ENCODE results near the gene HABP2.

HABP2 gene

DNA sequence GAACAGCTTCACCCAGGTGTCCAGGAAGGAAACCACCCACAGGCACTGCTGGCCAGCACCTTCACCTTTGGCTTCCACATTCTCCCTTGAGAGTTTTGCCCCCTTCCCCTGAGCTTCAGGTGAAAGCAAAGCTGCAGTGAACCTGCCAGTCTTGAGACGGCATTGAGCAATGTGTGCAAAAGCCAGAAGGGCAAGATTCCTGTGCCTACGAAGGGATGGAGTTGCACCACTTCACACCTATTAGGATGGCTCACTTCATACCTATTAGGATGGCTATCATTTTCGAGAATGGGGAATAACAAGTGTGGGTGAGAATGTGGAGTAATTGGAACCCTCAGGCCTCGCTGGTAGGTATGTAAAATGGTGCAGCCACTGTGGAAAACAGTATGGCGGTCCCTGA lies 7.2 kb downstream of the HABP2 start:
- no peak for DNase-seq

DNA sequence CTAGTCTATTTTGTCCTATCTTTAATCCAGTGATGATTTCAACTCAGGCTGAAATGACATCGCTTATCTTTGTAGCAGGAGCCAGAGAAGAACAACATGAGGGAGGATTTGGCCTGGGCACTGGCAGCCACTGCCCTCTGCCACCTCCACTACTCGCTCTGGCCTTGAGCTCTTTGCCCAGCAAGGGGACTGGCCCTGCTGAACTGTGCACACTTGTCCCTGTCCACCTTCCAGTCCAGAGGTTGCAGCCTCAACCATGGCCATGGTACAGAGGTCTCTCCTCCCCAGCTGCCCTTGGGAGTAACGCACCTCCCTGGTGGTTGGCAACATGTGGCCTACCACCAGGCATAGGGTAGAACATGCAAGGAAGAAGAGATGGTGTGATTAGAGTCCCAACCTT lies 8.4 kb downstream of the HABP2 start:
- no peak for DNase-seq

DNA sequence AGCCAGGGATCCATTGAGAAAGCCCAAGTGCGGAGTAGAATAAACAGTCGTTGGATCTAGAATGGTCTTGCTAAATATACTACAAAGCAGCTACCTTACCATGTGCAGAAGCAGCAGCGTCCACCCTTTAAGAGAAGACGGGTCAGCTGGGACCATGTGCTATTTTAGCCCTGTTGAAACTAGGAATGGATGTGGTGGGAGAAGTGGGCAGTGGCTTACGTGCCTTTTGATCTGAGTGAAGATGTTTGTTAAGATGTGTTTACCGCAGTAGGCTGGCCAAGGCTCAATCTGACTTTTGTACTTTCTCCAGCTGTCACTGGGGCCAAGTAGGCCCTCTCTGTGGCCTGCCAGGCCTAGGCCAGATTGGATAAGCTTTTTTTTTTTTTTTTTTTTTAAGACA lies 9.2 kb downstream of the HABP2 start:
- no peak for DNase-seq

DNA sequence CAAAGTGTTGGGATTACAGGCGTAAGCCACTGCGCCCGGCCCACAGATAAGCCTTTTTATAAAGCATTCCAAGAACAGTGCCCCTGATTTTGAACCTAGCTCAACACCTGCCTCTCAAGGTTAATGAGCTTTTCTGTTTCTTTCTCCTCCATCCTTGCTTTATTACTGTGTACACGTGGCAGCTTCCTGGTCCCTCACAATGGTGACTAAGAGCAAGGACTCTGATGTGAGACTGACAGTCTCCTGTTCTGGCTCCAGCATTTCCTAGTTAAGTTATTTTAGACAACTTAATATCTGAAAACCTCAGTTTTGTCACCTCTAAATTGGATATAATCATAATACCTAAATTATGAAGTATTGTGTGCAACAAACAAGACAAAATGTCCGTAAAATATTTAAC lies 9.9 kb downstream of the HABP2 start:
- DNase-seq, result no peak

DNA sequence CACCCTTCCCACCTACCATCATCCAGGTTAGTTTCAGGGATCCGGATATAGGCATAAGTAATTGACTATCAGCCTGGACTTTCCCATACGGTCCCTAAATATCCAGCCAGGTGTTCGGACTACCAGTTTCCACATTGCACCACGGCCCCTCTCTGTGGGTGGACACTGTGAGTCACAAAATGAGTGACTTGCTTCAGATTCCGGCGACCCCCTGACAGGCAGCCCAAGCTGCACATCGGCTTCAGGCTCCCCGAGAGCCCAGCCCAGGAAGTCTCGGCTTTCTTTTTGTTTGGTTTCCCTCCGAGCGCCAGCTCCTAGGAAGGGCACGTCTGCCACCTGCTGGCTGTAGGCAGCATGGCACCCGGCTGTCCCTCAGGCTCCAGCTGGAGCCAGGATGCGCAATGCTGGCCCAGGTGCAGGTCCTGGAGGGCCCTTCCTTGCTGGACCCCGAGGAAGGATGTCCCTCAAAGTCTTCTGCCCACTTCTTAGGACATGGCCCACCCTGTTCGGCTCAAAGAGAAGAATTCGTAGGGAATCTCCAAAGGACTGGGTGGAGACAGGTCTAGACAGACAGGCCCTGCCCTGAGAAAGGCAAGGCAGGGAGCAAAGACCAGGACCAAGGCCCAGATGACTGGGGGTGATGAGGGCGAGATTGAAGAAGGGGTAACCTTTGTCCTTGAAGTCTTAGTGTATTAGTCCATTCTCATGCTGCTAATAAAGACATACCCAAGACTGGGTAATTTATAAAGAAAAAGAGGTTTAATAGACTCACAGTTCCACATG lies 10.6 kb downstream of the HABP2 start:
- DNase-seq, result peak; percentile 39

DNA sequence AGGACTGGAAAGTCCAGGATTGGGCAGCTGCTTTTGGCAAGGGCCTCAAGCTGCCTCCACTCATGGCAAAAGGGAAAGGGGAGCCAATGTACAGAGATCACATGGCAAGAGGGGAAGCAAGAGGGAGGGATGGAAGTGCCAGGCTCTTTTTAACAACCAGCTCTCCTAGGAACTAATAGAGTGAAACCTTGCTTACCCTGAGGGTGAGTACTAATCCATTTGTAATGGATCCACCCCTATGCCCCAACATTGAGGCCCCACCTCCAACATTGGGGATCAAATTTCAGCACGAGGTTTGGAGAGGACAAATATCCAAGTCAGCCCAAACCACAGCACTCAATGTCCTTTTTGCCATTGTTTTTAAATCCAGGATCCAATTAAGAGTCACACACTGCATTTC lies 12.5 kb downstream of the HABP2 start:
- no peak for DNase-seq

DNA sequence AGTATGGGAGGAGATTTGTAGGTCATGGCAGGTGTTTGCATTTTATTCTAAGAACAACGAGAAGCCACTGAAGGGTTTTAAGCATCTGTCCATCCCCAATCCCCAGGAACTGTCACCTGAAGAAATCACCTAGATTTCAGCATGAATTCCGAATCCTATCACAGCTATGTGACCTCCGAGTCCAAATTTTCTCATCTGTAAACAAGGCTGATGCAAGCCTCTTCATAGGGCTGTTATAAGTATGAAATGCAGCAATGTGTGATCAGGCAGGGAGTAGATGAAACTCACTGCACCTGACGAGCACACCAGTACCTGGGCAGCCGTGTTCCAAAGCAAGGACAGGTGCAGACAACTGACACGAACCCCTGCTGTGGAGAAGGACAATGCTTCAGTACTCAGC lies 14.0 kb downstream of the HABP2 start:
- DNase-seq, result no peak

DNA sequence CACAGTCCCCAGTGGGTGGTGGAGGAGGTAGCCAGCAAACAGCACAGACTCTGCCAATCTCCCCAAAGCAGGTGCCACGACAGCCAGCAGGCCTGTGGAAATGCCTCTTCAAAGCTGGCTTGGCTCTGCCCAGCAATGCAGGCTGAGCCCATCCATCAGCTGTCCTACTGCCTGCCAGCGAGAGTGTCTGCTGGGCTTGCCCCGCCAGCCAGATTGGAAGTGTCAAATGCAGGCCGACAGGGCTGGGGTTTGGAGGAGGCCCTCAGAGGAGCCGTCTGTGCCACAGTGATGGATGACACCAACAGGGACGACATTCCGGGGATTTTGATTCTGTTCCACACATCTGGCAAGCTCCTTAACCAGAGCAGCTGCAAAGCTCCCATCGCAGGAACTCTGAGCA lies 16.7 kb downstream of the HABP2 start:
- DNase-seq, result no peak

DNA sequence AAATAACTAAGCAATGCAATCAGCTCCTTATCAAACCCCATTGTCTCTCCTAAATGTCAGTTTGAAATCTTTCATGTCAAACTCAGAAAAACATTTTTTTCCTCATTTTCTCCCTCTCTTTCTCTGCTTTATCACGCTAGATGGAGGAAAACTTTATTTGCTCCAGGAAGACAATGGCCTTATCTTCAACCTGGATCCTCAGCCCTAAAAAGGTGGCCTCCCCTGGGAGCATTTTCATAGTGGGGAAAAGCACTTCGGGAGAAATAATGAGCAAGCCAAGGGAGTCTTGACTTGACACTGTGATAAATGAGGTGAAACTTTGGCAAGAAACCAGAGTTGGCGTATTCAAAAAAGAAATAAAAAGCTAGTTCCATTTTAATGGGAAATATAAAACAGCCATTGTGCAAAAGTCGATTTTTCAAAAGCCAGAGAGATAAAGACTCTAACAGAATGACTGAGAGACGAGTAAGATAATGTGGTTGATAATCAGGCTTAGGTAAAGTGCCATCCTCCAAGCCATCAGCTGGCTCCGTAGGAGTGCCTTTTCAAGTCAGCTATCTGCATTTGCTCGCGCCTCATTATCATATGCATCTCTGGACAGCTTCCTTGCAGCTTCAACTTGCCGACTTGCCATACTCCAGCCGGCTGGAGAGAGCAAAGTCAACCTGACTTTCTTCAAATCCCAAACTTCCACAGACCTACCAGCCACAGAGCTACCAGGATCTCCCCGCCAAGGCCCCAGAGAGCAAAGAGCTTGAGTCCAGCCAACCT lies 19.9 kb downstream of the HABP2 start:
- DNase-seq, result no peak

DNA sequence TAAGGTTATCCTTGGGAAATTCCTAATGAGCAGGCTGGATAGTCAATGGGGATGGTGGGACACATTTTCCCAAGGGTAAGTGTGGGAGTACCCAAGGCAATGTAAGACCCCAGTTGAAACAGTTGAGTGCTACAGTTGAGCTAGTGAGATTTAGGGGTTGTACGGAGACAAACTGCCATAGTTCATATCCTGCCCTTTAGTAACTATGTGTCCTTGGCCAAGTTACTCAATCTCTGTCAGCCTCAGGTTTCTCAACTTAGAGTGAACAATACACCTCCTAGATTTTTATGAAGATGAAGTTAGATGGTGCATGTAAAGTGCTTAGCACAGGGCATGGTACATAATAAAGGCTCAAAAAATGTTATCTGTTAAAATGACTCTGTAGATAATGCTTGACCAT lies 20.5 kb downstream of the HABP2 start:
- DNase-seq, result no peak

DNA sequence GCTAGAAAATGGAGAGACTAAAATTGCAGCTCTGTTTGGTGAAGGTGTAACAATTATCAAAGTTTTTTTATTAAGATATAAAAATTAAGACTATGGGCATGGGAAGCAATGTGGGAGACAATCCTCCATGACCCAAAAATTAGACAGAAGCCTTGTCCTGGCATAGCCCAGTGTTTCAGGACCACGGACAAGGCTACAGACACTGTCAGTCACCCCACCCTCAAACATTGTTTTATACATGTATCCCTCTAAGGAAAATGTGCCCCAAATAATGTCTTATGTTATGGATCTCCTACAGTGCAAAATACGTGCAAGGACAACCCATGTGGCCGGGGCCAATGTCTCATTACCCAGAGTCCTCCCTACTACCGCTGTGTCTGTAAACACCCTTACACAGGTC lies 24.0 kb downstream of the HABP2 start:
- no peak for DNase-seq

DNA sequence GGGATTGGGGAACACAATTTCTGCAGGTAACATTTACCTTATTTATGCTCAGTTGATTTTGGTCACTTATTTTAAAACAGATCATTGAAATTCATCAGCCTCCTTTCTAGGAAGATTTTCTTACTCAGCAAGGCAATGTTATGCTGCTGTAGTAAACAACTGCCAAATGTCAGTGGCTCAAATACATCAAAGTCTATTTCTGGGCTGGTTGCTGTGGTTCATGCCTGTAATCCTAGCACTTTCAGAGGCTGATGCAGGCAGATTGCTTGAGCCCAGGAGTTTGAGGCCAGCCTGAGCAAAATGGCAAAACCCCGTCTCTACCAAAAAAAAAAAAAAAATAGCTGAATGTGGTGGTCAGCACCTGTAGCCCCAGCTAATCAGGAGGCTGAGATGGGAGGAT lies 25.9 kb downstream of the HABP2 start:
- DNase-seq, result no peak

DNA sequence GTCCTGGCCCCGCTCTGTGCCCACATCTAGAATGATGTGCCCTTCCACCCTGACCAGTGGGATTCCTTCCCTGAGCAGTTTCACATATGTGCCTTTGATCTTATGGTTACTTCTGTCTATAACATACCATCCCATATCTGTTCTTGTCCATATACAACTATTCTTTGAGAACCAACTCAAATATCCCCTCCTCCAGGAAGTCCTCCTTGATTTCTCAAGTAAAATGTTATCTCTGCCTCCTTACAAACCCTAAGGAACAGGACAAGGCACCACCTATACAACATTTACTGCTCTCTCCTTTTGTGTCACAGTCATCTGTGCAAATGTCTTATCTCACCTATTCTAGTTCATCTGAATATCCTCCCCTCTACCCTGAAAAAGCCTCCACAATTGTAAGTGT lies 28.2 kb downstream of the HABP2 start:
- DNase-seq, result no peak

DNA sequence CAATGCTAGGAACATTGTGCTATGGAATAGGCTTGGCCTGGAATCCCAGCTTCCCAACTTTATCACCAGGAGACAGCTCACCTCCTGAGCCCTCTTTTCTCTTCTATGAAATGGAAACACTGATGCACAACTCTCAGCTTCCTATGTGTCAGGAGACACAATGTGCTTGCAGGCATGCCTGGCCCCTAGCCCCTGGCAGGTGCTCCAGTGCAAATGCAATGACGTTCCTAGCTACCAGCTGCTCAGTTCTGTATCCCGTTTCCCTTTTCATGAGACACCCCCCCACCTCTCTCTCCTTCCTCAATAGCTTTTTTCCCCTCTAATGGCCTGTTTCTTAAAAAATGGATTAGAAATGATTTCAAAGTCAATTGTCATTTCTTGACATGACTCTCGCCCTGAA lies 30.7 kb downstream of the HABP2 start:
- DNase-seq, result no peak

DNA sequence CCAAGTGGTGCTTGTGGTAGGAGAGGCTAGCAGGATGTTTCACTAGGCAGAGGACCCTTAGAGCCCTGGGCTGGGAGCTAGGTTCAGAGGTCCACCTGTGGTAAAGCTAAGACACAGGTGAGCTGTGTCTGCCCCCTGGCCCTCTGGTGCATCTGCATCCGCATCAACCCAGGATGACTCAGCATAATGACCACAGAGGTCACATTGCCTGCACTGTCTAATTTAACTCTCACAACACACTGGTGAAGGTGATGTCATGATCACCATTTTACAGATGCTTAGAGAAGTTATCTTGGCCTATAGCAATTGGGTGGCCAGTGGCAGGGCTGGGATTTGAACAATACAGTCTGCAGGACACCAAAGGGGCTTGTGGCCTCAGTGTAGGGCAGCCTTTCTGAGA lies 33.1 kb downstream of the HABP2 start:
- no peak for DNase-seq

DNA sequence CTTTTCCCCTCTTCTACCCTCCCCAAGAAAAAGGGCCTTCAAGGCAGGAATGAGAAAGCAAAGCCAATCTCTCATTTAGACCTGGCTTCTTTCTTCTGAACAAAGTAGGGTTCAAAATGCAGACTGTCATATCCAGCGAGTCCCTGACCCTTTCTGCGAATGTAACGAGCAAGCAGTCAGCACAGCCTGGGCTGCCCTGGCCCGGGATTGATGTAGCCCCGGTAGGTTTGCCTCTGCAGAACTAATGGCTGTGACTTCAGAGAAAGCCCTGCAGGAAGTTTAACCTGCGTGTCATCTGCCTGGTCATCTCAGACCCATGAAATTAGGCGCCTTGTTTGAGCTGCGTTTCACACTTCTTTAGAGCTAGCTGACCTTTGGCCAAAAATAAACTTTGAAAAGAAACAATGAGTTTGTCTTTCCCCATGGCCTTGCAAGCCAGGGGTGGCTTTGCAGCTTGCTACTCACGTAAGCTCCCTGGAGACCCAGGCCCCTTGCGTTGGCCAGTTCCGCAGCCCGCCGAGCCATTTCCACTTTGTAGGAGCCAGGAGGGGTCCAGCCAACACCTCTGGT lies 36.4 kb downstream of the HABP2 start:
- DNase-seq, result no peak

DNA sequence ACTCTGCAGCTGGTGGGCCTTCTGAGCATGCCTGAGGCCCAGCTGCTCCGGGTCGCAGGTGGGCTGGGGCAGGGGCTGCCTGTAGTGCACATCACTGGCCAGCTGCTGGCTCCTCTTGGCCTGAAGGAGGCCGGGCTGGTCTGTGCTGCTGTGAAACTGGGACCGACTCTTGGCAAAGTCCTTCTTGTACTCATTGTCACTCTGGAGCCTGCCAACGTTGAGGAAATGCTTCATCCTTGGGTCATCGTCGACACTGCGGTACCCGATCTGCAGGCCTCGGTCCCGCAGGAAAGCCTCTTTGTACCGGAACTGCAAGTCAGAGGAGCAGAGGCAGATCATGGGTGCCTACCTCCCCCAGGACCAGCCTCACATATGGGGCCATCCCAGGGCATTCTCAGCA lies 37.7 kb downstream of the HABP2 start:
- DNase-seq, result no peak

DNA sequence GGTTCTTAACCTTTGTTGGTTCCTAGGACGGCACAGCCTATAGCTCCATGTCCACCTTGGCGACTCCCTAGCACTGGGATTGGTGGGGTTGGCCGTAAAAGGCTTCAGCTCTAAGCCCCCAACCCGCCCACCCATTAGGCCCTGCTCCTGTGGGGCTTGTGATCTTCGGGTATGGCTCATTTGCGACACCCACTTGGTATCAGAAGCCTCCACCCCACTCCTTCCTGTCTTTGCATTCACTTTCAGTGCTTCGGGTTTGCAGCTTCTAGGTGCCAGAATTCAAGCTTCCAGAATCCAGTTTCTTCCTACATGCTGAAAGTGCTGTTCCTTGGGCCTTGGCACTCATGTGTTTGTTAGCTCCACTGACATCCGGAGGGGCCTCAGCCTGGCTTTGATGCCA lies 39.5 kb downstream of the HABP2 start:
- DNase-seq, result no peak

DNA sequence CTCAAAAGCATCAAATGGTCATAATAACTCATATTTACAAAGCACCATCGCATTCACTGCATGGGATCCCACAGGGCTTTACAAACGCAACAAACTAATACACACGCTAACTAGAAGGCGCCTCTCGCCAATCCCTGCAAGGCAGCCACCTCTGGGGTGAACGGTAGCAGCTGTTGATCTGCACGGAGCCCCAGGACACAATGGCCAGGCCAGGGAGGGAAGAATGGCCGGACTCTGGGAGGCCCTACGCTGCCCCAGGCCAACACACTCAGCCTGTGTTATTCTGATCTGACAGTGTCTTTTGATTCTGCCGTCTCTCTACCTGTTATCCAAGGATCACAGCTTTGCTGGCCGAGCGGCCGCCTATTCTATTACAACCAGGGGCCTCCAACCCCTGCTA lies 41.8 kb downstream of the HABP2 start:
- DNase-seq, result no peak

DNA sequence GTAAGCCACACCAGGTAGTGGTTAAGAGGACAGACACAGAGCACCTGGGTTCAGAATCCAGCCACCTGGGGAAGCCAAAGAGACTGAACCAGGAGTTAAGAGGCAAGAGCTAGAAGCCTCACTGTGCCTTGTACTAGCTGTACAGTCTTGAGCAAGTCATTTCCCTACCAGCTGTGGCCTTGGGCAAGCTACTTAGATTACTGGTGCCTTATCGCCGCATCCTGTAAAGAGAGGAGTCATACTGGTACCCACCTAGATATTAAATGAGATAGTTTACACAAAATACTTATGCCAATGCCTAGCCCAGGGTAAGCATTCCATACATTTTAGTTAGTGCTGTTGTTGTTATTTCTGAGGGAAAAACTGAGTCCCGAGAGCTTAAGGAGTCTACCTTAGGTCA lies 47.7 kb downstream of the HABP2 start:
- DNase-seq, result no peak

DNA sequence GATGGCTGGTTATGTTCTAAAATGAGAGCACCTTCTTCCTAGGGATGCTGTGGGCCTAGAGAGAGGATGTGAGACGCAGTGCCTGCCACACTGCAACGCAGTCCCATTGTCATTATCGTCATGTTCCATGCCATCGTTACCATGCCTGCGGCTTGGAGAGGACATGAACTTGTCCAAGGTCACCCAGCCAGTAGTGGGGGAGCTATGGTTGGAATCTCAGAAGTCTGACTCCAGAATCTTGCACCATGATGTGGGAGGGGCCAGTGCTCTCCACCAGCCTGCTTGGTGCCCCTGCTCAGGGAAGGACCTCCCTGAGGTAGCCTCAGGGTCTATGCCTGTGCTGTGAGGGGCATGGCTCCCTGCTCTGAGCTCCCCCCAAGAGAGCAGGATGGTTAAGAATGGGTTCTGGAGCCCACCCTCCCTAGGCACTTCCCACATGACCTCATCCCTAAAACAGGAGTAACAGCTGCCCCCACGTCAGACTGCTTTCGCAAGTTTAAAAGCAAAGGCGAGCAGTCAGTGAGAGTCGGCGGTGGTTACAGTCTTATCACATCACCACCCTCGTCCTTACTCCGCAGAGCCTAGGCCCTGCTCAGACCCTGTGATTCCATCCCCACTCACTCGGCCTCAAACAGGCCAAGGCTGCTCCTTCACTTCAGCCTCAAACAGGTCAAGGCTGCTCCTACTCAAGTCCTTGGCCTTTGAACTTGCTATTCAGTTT lies 50.4 kb downstream of the HABP2 start:
- no peak for DNase-seq

DNA sequence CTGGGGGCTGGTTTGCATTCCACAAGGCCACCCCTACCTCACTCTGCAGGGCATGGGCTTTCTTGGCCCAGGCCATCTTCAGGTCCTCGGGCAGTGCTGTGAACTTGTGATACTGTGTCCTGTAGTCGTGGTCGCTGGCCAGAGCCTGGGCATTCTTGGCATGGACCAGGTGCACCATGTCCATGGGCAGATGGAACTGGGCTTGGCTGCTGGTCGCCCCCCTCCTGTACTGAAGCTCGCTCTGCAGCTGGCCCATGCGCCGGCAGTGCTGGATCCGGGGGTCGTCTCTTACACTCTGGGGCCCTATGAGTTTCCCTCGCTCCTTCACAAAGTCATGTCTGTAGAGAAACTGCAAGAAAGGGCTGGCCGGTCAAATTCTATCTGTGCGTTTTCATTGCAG lies 51.7 kb downstream of the HABP2 start:
- DNase-seq, result no peak

DNA sequence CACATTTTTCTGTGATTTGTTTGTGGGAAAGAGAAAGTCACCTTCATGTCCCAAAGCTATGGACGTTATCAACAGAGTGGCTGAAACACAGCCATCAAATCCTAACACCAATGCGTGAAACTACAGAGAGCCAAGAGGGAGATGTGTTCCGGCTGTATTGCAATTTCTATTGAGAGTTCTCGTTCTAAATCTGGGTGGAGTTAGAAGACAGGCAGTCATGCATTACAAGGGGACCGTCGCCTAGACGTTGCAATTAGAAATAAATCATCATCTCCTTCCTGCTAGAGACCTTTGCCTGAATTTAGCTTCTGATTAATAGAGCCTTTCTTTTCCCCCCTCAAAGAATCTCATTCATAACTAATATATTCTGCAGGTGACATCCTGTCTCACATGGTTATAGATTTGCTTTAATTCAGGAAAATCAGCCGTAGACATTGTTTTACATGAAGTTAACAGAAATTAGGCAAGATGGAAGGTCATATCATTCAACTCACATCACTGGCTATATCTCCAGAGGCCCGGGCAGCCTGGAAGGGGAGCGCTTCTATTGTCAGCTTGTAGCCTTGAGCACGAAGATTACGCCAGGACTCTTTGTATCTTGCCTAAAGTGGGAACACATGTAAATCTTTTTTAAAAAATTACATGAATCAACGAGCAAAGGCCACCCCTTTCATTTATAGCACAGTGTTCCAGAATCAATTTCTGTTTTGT lies 52.6 kb downstream of the HABP2 start:
- DNase-seq, result no peak

Data from activated T-cell treated with anti-CD3 and anti-CD28 coated beads for 4 hours (primary cell).